Esophagus muscularis mucosa (tissue), 4 donors: ENCODE results near the gene HEPHL1. TPM values are rescaled to one million over a fixed set of nuclear protein-coding genes. Genes with fewer than 3 reads are reported as not detected.

ENCODE experiments used
- DNase-seq: peaks from one replicate; pipeline ENCODE4 v3.0.0-alpha.2; 2017; ENCODE audit errors: extremely low spot score
- H3K27ac ChIP-seq, 4 donors: fragments of 200-600 bp; sonication (generic); replicated peaks in 1 of 4; 1 replicate in 3 of 4; 2 replicates in 1 of 4; pipeline ENCODE4 v1.5.1; 2016 to 2019; ENCODE audit warnings: mild to moderate bottlenecking in 1 of 4
- H3K27me3 ChIP-seq, 4 donors: fragments of 200-600 bp; sonication (generic); one replicate each; pipeline versions ENCODE4 v1.5.1 to v1.6.0; 2016 to 2019
- H3K36me3 ChIP-seq, 4 donors: fragments of 200-600 bp; sonication (generic); one replicate each; pipeline ENCODE4 v1.5.1; 2016 to 2019
- H3K4me1 ChIP-seq, 4 donors: fragments of 200-600 bp; sonication (generic); one replicate each; pipeline ENCODE4 v1.5.1; 2016 to 2019
- H3K4me3 ChIP-seq, 4 donors: fragments of 200-600 bp; sonication (generic); 1 replicate in 2 of 4; 2 replicates in 2 of 4; pipeline ENCODE4 v1.5.1; 2016 to 2019; ENCODE audit warnings: mild to moderate bottlenecking in 4 of 4, moderate library complexity in 1 of 4
- H3K9me3 ChIP-seq, 4 donors: fragments of 200-600 bp; sonication (generic); 1 replicate in 3 of 4; 2 replicates in 1 of 4; pipeline ENCODE4 v1.5.1; 2016 to 2019
- EP300 ChIP-seq: sonication (generic); formaldehyde crosslinking; IDR thresholded peaks from one replicate; pipeline ENCODE4 v1.6.1; 2017; ENCODE audit warnings: antibody characterized with exemption
- POLR2A ChIP-seq: fragments of 450-650 bp; IDR thresholded peaks from one replicate; pipeline ENCODE4 v1.6.1; 2017; ENCODE audit warnings: antibody characterized with exemption, moderate library complexity, mild to moderate bottlenecking, low read depth
- POLR2AphosphoS5 ChIP-seq, 2 donors: sonication (generic); formaldehyde crosslinking; IDR thresholded peaks; one replicate each; pipeline ENCODE4 v1.6.1; 2017; ENCODE audit warnings: antibody characterized with exemption in 2 of 2
- WGBS: methylation state at CpG from one replicate; pipeline ENCODE4 v1.1.5; 2018; 5-methylcytosine and 5-hydroxymethylcytosine counted together
- intact Hi-C: fragments of 100-400 bp; cut with DNase I; formaldehyde crosslinking; loops from one replicate; pipeline ENCODE4 v1.15.1; 2023
- total RNA-seq, 4 donors: library from RNA; depleted of rRNA; stranded (reverse); fragments of >200 nt; gene quantifications; one replicate each; pipeline versions ENCODE4 v1.1.0 to v1.2.1, GENCODE V29; 2016
- TF ChIP-seq, protein P1 (sequence below), 3 experiments: fragments of 200-600 bp in 2 of 3; fragments of 450-650 bp in 1 of 3; sonication (generic) in 2 of 3; IDR thresholded peaks; one replicate each; pipeline ENCODE4 v1.5.1; 2017 to 2019; ENCODE audit warnings: antibody characterized with exemption in 3 of 3, mild to moderate bottlenecking in 2 of 3, moderate library complexity in 1 of 3

The HEPHL1 gene
- total RNA-seq, 4 donors from 2014 or later: 0.42 TPM; not detected in 3

- H3K27ac ChIP-seq: no peak overlapping the region
- intact Hi-C loops: no loop called here
- H3K36me3 ChIP-seq: no peaks in the 10 kb centered on the region
- peaks cover 0 to 21% (median 6%) of the 10 kb centered on the region in 4 donors for H3K4me1 ChIP-seq
- peaks cover 0 to 3% (median 0%) of the 10 kb centered on the region in 4 donors for H3K9me3 ChIP-seq
- no peak for DNase-seq
- H3K27me3 ChIP-seq: no peaks in the 10 kb centered on the region
- H3K4me3 ChIP-seq: no peak overlapping the region
- no peak for TF ChIP-seq POLR2AphosphoS5 (IDR thresholded peaks at IDR 0.05)
- WGBS: 45% methylated on average over 3 of the region's 3 CpGs
These were observed 37.5 kb upstream of the HEPHL1 start for GRCh38 chr11:93983542-93984195.

DNA sequence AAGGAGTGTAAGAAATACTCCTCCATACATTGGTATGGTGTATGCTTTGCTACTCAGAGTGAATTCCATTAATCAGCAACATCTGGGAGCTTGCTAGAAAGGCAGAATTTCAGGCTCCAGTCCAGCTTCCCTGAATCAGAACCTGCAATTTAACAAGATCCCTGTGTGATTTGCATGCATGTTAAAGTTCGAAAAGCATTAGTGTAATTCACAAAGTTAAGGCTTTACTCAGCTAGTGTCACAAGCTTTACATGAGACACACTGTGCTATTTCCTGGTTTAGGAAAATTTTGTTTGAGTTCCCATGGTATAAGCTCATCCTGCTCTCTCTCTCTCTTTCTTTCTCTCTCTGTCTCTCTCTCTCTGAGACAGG is 37.0 kb upstream of the HEPHL1 start:
- intact Hi-C loops: no loop called here
- 38% methylated on average over 1 of the region's 1 CpG for WGBS

DNA sequence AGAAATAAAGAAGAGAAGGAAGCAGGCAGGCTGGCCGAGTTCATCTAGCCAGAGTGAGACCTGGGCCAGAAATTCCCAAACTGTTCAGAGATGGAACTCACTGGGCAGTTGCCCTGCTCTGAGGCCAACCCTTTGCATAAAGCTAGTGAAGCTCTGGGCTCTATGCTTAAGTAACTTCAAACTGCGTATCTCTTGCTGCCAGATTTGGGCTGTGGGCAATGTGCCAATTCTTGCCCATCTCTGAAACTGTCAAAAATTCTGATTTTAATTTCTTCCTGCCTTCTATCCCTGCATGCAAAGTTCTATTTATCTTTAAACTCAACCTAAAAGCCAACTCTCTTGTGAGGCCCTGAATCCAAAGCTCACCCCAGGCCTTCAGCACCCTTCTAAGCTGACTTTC is 36.2 kb upstream of the HEPHL1 start:
- Histone ChIP-seq H3K36me3 (no peaks in the 10 kb centered on the region), H3K4me3 (no peak overlapping the region), H3K9me3 (no peaks in the 10 kb centered on the region), H3K27me3 (no peaks in the 10 kb centered on the region), H3K27ac (no peak overlapping the region), H3K4me1 (peaks cover 0 to 21% (median 6%) of the 10 kb centered on the region in 4 donors)
- no peak for DNase-seq
- intact Hi-C loops: no loop called here
- TF ChIP-seq POLR2A (no peak), POLR2AphosphoS5 (IDR thresholded peaks at IDR 0.05) (no peak), EP300 (no peak)
- TF ChIP-seq, protein P1, sequence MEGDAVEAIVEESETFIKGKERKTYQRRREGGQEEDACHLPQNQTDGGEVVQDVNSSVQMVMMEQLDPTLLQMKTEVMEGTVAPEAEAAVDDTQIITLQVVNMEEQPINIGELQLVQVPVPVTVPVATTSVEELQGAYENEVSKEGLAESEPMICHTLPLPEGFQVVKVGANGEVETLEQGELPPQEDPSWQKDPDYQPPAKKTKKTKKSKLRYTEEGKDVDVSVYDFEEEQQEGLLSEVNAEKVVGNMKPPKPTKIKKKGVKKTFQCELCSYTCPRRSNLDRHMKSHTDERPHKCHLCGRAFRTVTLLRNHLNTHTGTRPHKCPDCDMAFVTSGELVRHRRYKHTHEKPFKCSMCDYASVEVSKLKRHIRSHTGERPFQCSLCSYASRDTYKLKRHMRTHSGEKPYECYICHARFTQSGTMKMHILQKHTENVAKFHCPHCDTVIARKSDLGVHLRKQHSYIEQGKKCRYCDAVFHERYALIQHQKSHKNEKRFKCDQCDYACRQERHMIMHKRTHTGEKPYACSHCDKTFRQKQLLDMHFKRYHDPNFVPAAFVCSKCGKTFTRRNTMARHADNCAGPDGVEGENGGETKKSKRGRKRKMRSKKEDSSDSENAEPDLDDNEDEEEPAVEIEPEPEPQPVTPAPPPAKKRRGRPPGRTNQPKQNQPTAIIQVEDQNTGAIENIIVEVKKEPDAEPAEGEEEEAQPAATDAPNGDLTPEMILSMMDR (IDR thresholded peaks at IDR 0.05): no peak
- WGBS: 43% methylated on average over 2 of the region's 2 CpGs

More for the DNA sequence above, 37.0 kb upstream of the HEPHL1 start:
- H3K27ac ChIP-seq: no peak overlapping the region
- TF ChIP-seq EP300 (no peak), POLR2AphosphoS5 (IDR thresholded peaks at IDR 0.05) (no peak), POLR2A (no peak)
- TF ChIP-seq, protein P1 (IDR thresholded peaks at IDR 0.05): no peak
- H3K4me3 ChIP-seq: no peak overlapping the region
- no peak for DNase-seq
- H3K27me3 ChIP-seq: no peaks in the 10 kb centered on the region
- peaks cover 0 to 3% (median 0%) of the 10 kb centered on the region in 4 donors for H3K9me3 ChIP-seq
- peaks cover 0 to 21% (median 6%) of the 10 kb centered on the region in 4 donors for H3K4me1 ChIP-seq
- H3K36me3 ChIP-seq: no peaks in the 10 kb centered on the region

GRCh38 chr11:93986716-93987115 is 34.4 kb upstream of the HEPHL1 start:
- no peaks in the 10 kb centered on the region for H3K36me3 ChIP-seq
- no peak for DNase-seq

DNA sequence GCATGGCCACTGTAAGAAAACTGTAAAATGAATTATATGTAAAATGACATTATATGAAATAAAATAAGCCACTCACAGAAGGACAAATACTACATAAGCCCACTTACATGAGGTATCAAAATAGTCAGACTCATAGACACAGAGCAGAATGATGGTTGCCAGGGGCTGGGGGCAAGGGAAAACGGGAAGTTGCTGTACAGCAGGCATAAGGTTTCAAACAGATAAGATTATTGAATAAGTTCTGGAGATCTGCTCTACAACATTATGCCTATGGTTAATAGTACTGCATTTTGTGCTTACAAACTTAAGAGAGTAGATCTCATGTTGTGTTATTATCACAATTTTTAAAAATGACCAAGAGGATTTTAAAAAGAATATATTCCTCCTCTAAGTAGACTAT is 32.7 kb upstream of the HEPHL1 start:
- H3K4me3 ChIP-seq: no peak overlapping the region
- H3K27ac ChIP-seq: no peak overlapping the region
- no peaks in the 10 kb centered on the region for H3K36me3 ChIP-seq
- 62% methylated on average over 1 of the region's 1 CpG for WGBS
- peaks cover 0 to 11% (median 8%) of the 10 kb centered on the region in 4 donors for H3K9me3 ChIP-seq
- DNase-seq: no peak
- intact Hi-C loops: no loop called here
- peaks cover 0 to 21% (median 6%) of the 10 kb centered on the region in 4 donors for H3K4me1 ChIP-seq
- H3K27me3 ChIP-seq: no peaks in the 10 kb centered on the region
- TF ChIP-seq EP300 (no peak), POLR2AphosphoS5 (IDR thresholded peaks at IDR 0.05) (no peak), POLR2A (no peak)
- TF ChIP-seq, protein P1 (IDR thresholded peaks at IDR 0.05): no peak

More at GRCh38 chr11:93986716-93987115, 34.4 kb upstream of the HEPHL1 start:
- WGBS: 54% methylated on average over 3 of the region's 3 CpGs
- Histone ChIP-seq H3K9me3 (no peaks in the 10 kb centered on the region), H3K4me1 (peaks cover 0 to 21% (median 6%) of the 10 kb centered on the region in 4 donors), H3K27ac (no peak overlapping the region), H3K4me3 (no peak overlapping the region), H3K27me3 (no peaks in the 10 kb centered on the region)
- intact Hi-C loops: no loop called here
- TF ChIP-seq POLR2A: no peak
- no peak for TF ChIP-seq POLR2AphosphoS5 (IDR thresholded peaks at IDR 0.05)
- TF ChIP-seq, protein P1 (IDR thresholded peaks at IDR 0.05): no peak
- TF ChIP-seq EP300: no peak
